ENCODE results near the gene PXT1.

GRCh38 chr6:36492092-36492491 lies 49.4 kb upstream of the PXT1 start:
- TF ChIP-seq CTCF (IDR thresholded peaks at IDR 0.05; ENCODE audit: insufficient read depth, low read length), result no peak
- TF ChIP-seq POLR2AphosphoS5 (IDR thresholded peaks at IDR 0.05; ENCODE audit: low read depth), result no peak
- TF ChIP-seq REST (IDR thresholded peaks at IDR 0.05; ENCODE audit: insufficient replicate concordance, low read depth), result no peak
- no peak for TF ChIP-seq GABPA (IDR thresholded peaks at IDR 0.05; ENCODE audit: low read depth)
- TF ChIP-seq SPI1 (IDR thresholded peaks at IDR 0.05; ENCODE audit: borderline replicate concordance, low read depth), result no peak
